ENCODE data around the gene LILRB2.

LILRB2 gene

GRCh38 chr19:54319892-54320670 lies 39.2 kb upstream of the LILRB2 start:
- no peak overlapping the region for H3K27ac ChIP-seq
- TF ChIP-seq ZFX (IDR thresholded peaks at IDR 0.05; ENCODE audit: borderline replicate concordance) = no peak
- TF ChIP-seq CTCF (IDR thresholded peaks at IDR 0.05) = no peak

GRCh38 chr19:54319049-54319448 lies 38.1 kb upstream of the LILRB2 start:
- no peak for TF ChIP-seq CTCF (IDR thresholded peaks at IDR 0.05)
- no peak for TF ChIP-seq ZFX (IDR thresholded peaks at IDR 0.05; ENCODE audit: borderline replicate concordance)
- H3K27ac ChIP-seq = no peak overlapping the region

- no peak for TF ChIP-seq ZFX (IDR thresholded peaks at IDR 0.05; ENCODE audit: borderline replicate concordance)
- TF ChIP-seq CTCF (IDR thresholded peaks at IDR 0.05) = no peak
- no peak overlapping the region for H3K27ac ChIP-seq
Measured at GRCh38 chr19:54317965-54318240, 37.0 kb upstream of the LILRB2 start.

- TF ChIP-seq CTCF (IDR thresholded peaks at IDR 0.05) = no peak
- no peak for TF ChIP-seq ZFX (IDR thresholded peaks at IDR 0.05; ENCODE audit: borderline replicate concordance)
- H3K27ac ChIP-seq = no peak overlapping the region
Measured at GRCh38 chr19:54317108-54317964, 36.4 kb upstream of the LILRB2 start.

GRCh38 chr19:54316746-54317107 lies 35.8 kb upstream of the LILRB2 start:
- H3K27ac ChIP-seq = no peak overlapping the region
- TF ChIP-seq ZFX (IDR thresholded peaks at IDR 0.05; ENCODE audit: borderline replicate concordance) (no peak), CTCF (IDR thresholded peaks at IDR 0.05) (no peak)

GRCh38 chr19:54315956-54316355 lies 35.0 kb upstream of the LILRB2 start:
- no peak overlapping the region for H3K27ac ChIP-seq
- TF ChIP-seq ZFX (IDR thresholded peaks at IDR 0.05; ENCODE audit: borderline replicate concordance) (no peak), CTCF (IDR thresholded peaks at IDR 0.05) (no peak)

All from 22Rv1 (cell line).